ENCODE measurements around the gene CPEB3.

- TF ChIP-seq CTCF (IDR thresholded peaks at IDR 0.05) (no peak), POLR2A (IDR thresholded peaks at IDR 0.05) (no peak)
Measured at GRCh38 chr10:92052741-92053140, 238.1 kb downstream of the CPEB3 start.

Data from adrenal gland (tissue), 5 donors.